ENCODE data around the gene SOAT2. TPM values are rescaled to one million over a fixed set of nuclear protein-coding genes. Genes with fewer than 3 reads are reported as not detected.
"Not testable (repeated sequence)": the region's sequence is repeated elsewhere in the genome, so short reads cannot be mapped to it uniquely, and the experiment has no call there.

The SOAT2 gene
- total RNA-seq, 4 donors from 2014 or later = 0.30 to 2.9 (median 0.72) TPM

DNA sequence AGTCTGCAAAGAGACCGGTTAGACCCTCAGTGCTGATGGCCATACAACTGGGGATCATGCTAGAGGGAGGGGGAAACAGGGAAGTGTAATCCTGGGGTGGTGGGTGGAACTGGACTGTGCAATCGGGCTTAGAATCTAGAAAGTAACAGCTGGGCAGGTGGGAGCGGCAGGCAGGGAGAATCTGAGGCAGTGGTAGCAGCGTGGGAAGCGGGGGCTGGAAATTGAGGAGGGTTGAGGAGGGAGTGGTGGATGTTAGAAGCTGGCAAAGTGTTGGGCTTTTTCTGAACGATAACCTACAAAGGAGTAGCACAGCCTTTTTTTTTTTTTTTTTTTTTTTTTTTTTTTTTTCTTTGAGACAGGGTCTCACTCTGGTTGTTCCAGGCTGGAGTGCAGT, 8.9 kb upstream of the SOAT2 start:
- WGBS, 2 donors = 68 to 72% methylated on average over 6 of the region's 6 CpGs
- no peaks in the 10 kb centered on the region for H3K27me3 ChIP-seq
- TF ChIP-seq, protein P1, sequence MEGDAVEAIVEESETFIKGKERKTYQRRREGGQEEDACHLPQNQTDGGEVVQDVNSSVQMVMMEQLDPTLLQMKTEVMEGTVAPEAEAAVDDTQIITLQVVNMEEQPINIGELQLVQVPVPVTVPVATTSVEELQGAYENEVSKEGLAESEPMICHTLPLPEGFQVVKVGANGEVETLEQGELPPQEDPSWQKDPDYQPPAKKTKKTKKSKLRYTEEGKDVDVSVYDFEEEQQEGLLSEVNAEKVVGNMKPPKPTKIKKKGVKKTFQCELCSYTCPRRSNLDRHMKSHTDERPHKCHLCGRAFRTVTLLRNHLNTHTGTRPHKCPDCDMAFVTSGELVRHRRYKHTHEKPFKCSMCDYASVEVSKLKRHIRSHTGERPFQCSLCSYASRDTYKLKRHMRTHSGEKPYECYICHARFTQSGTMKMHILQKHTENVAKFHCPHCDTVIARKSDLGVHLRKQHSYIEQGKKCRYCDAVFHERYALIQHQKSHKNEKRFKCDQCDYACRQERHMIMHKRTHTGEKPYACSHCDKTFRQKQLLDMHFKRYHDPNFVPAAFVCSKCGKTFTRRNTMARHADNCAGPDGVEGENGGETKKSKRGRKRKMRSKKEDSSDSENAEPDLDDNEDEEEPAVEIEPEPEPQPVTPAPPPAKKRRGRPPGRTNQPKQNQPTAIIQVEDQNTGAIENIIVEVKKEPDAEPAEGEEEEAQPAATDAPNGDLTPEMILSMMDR (IDR thresholded peaks at IDR 0.05) = no peak
- TF ChIP-seq EP300 (IDR thresholded peaks at IDR 0.05) (no peak), POLR2A (IDR thresholded peaks at IDR 0.05) (no peak)
- no peaks in the 10 kb centered on the region for H3K9me3 ChIP-seq
- peak overlapping the region in 3 of 4 donors; percentile 63 to 66 (median 64) for H3K27ac ChIP-seq
- peaks cover 0 to 55% (median 22%) of the 10 kb centered on the region in 4 donors for H3K4me1 ChIP-seq
- H3K4me3 ChIP-seq = no peak overlapping the region
- DNase-seq (ENCODE audit: low spot score in 2 of 2) = no peak
- H3K36me3 ChIP-seq = no peaks in the 10 kb centered on the region

DNA sequence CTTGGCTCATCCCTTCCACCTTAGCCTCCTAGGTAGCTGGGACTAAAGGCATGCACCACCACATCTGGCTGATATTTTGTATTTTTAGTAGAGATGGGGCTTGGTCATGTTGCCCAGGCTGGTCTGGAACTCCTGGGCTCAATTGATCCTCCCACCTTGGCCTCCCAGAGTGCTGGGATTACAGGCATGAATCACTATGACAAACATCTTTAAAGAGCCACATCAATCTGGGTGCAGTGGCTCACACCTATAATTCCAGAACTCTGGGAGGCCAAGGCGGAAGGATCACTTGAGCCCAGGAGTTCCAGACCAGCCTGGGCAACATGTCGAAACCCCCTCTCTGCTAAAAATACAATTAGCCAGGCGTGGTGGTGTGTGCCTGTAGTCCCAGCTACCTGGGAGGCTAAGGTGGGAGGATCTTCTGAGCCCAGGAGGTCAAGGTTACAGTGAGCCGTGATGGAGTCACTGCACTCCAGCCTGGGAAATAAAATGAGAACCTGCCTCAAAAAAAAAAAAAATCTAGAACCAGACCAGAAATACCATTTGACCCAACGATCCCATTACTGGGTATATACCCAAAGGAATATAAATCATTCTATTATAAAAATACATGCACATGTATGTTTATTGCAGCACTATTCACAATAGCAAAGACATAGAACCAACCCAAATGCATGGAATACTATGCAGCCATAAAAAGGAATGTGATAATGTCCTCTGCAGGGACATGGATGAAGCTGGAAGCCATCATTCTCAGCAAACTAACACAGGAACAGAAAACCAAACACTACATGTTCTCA, 8.3 kb upstream of the SOAT2 start:
- DNase-seq (ENCODE audit: low spot score in 2 of 2) = not testable (repeated sequence)
- WGBS, 2 donors = 92 to 96% methylated on average over 5 of the region's 5 CpGs
- peaks cover 0 to 60% (median 24%) of the 10 kb centered on the region in 4 donors for H3K4me1 ChIP-seq

DNA sequence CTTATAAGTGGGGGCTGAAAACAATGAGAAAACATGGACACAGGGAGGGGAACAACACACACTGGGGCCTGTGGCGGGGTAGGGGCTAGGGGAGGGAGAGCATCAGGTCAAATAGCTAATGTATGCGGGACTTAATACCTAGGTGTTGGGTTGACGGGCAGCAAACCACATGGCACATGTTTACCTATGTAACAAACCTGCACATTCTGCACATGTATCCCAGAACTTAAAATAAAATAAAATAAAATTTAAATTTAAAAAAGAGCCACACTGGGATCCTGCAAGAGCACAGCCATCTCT, 7.7 kb upstream of the SOAT2 start:
- not testable (repeated sequence) for H3K27me3 ChIP-seq; H3K36me3 ChIP-seq; DNase-seq (ENCODE audit: low spot score in 2 of 2); H3K9me3 ChIP-seq
- Histone ChIP-seq H3K4me3 (peak overlapping the region in 1 of 4 donors; percentile 85), H3K4me1 (peaks cover 0 to 66% (median 27%) of the 10 kb centered on the region in 4 donors), H3K27ac (peak overlapping the region in 3 of 4 donors; percentile 64 to 94 (median 93))
- whole genome bisulfite sequencing, 2 donors = 96 to 100% methylated on average over 3 of the region's 3 CpGs

More for the DNA sequence above, 8.3 kb upstream of the SOAT2 start:
- H3K9me3 ChIP-seq, H3K4me3 ChIP-seq, H3K36me3 ChIP-seq, H3K27me3 ChIP-seq: not testable (repeated sequence)
- peak overlapping the region in 3 of 4 donors; percentile 64 to 94 (median 93) for H3K27ac ChIP-seq

DNA sequence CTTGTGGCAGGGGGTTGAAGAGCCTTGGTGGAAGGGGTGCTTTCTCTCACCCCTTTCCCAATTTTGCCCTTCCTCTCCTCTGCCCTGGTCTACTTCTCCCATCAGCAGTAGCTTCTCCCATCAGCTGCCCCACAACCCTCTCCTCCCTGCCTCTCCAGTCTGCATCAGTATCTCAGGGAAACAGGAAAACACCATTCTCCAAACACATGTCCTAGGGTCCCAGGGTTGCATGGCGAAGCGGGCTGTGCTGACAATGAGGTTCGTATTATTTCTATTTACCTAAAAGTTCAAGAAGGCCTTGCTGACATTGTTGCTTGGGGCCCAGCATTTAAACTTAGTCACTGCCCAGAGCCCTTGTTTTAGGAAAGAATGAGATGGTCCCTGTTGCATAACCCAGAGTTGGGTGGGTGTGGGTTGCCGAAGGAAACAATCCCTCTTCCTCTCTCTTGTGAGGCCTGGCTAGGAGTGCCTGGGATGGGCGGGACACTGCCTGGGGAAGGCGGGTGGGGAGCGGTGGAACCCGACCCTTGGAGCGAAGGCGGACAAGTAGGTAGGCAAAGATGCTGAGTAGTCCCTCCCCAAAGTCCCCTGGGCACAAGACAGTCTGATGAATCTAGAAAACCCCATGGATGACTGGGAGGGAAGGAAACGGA, 7.1 kb upstream of the SOAT2 start:
- H3K4me1 ChIP-seq = peaks cover 0 to 72% (median 29%) of the 10 kb centered on the region in 4 donors
- no peaks in the 10 kb centered on the region for H3K27me3 ChIP-seq
- peak; percentile 84 to 88 for DNase-seq (ENCODE audit: low spot score in 2 of 2)
- no peaks in the 10 kb centered on the region for H3K9me3 ChIP-seq
- 12 to 23% methylated on average over 11 of the region's 11 CpGs for WGBS, 2 donors
- peak in 1 of 2 donors; percentile 37 for TF ChIP-seq POLR2A (IDR thresholded peaks at IDR 0.05)
- peak; percentile 54 to 90 for TF ChIP-seq EP300 (IDR thresholded peaks at IDR 0.05)
- TF ChIP-seq, protein P1 (IDR thresholded peaks at IDR 0.05) = no peak
- peak overlapping the region; percentile 49 to 94 (median 87) for H3K27ac ChIP-seq
- peaks cover 0 to 13% (median 0%) of the 10 kb centered on the region in 3 donors for H3K36me3 ChIP-seq
- H3K4me3 ChIP-seq = peak overlapping the region; percentile 43 to 85 (median 57)

DNA sequence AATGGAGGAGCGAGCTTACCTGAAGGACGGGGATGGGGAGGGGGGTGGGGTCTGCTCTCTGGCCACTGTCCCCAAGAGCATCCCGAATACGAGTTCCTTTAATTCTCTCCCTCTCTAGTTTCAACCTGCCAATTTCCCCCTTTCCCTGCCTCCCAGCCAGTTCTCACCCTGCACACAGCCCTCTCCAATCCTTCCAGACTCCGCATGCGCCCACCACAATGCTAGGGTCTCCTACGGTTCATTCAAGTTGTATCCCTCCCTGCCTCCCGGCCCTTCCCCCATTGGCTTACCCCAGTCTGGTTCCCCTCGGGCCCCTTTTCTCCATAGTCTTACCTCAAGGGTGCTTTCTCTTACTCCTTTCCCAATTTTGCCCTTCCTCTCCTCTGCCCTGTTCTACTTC, 6.5 kb upstream of the SOAT2 start:
- peak overlapping the region; percentile 43 to 85 (median 57) for H3K4me3 ChIP-seq
- DNase-seq (ENCODE audit: low spot score in 2 of 2) = no peak
- peak overlapping the region; percentile 49 to 94 (median 87) for H3K27ac ChIP-seq
- no peak for TF ChIP-seq EP300 (IDR thresholded peaks at IDR 0.05)
- no peak for TF ChIP-seq POLR2A (IDR thresholded peaks at IDR 0.05)
- TF ChIP-seq, protein P1 (IDR thresholded peaks at IDR 0.05) = no peak
- peaks cover 0 to 78% (median 29%) of the 10 kb centered on the region in 4 donors for H3K4me1 ChIP-seq
- no peaks in the 10 kb centered on the region for H3K27me3 ChIP-seq
- 22 to 23% methylated on average over 9 of the region's 9 CpGs for WGBS, 2 donors
- no peaks in the 10 kb centered on the region for H3K9me3 ChIP-seq
- H3K36me3 ChIP-seq = peaks cover 0 to 17% (median 0%) of the 10 kb centered on the region in 3 donors

DNA sequence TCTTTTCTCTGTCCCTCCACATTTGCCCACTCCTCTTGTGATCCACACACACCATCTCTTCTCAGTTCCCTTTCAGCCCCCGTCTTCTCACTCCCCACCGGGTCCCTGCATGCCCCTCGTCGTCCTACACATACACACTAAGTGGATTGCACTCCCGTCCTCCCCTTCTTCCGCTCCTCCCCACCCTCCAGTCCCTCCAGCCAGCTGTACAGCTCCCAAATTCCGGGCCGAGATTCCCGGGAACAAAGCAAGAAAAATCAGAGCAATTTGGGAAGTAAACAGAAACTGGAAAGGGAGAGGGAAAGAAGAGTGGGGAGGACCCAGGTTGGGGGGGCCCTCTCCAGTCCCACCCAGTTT, 6.1 kb upstream of the SOAT2 start:
- WGBS, 2 donors = 0 to 2% methylated on average over 9 of the region's 9 CpGs

More for the DNA sequence above, 6.1 kb upstream of the SOAT2 start:
- no peak for TF ChIP-seq POLR2A (IDR thresholded peaks at IDR 0.05)
- TF ChIP-seq, protein P1 (IDR thresholded peaks at IDR 0.05) = no peak
- TF ChIP-seq EP300 (IDR thresholded peaks at IDR 0.05) = no peak
- Histone ChIP-seq H3K27ac (peak overlapping the region; percentile 49 to 94 (median 87)), H3K27me3 (no peaks in the 10 kb centered on the region), H3K36me3 (peaks cover 0 to 21% (median 0%) of the 10 kb centered on the region in 3 donors), H3K4me1 (peaks cover 0 to 81% (median 29%) of the 10 kb centered on the region in 4 donors), H3K4me3 (peak overlapping the region; percentile 43 to 85 (median 57)), H3K9me3 (no peaks in the 10 kb centered on the region)
- no peak for DNase-seq (ENCODE audit: low spot score in 2 of 2)
